Stimulated activated CD8-positive, alpha-beta memory T cell treated with anti-CD3 and anti-CD28 coated beads, Interleukin-7, amount 100 ng/mL, for 48 hours (primary cell): Measurements from ENCODE around the gene THOC7.

Source experiments
- DNase-seq, 2 donors: peaks; one replicate each; pipeline ENCODE4 v3.0.0-alpha.2; 2020; ENCODE audit warnings: low read depth in 1 of 2; ENCODE audit errors: extremely low read depth in 1 of 2

Gene THOC7

GRCh38 chr3:63863150-63864007, at the start of gene THOC7, which contains the start of gene ATXN7:
Gene THOC7 (minus strand): TSS chr3:63863805. CDS start chr3:63863790, 15 bp downstream.
Gene ATXN7 (plus strand): TSS chr3:63863867. CDS start chr3:63912599, 48,732 bp downstream.
- peak; percentile 31 to 39 for DNase-seq

- peak in 1 of 2 donors; percentile 10 for DNase-seq
Measured at GRCh38 chr3:63912768-63913588, 49.4 kb upstream of the THOC7 start.

- peak; percentile 62 to 68 for DNase-seq
Measured at GRCh38 chr3:63911873-63912767, 48.5 kb upstream of the THOC7 start, which contains the start of gene SCAANT1. Gene SCAANT1 (minus strand): TSS chr3:63912383.

- DNase-seq = no peak
Measured at GRCh38 chr3:63911509-63911872, 47.9 kb upstream of the THOC7 start.

- DNase-seq = no peak
Measured at GRCh38 chr3:63910891-63911290, 47.3 kb upstream of the THOC7 start.

- DNase-seq = no peak
Measured at GRCh38 chr3:63910001-63910400, 46.4 kb upstream of the THOC7 start.

- no peak for DNase-seq
Measured at GRCh38 chr3:63909431-63909830, 45.8 kb upstream of the THOC7 start.

GRCh38 chr3:63908776-63909175, 45.2 kb upstream of the THOC7 start:
- no peak for DNase-seq

- DNase-seq = no peak
Measured at GRCh38 chr3:63908081-63908736, 44.6 kb upstream of the THOC7 start.

GRCh38 chr3:63905731-63906620, 42.4 kb upstream of the THOC7 start:
- no peak for DNase-seq

GRCh38 chr3:63900459-63900858, 36.9 kb upstream of the THOC7 start:
- DNase-seq = no peak

- no peak for DNase-seq
Measured at GRCh38 chr3:63900010-63900409, 36.4 kb upstream of the THOC7 start.

- DNase-seq = no peak
Measured at GRCh38 chr3:63896332-63897030, 32.9 kb upstream of the THOC7 start.

- no peak for DNase-seq
Measured at GRCh38 chr3:63895422-63896189, 32.0 kb upstream of the THOC7 start.

- no peak for DNase-seq
Measured at GRCh38 chr3:63892773-63893352, 29.3 kb upstream of the THOC7 start.

GRCh38 chr3:63891518-63891917, 27.9 kb upstream of the THOC7 start:
- no peak for DNase-seq

GRCh38 chr3:63886858-63887257, 23.3 kb upstream of the THOC7 start:
- no peak for DNase-seq
